T-helper 2 cell (primary cell): Measurements from ENCODE around the gene ADRA2A.

Experiments used
- DNase-seq, 5 experiments: peaks; one replicate each; pipeline versions ENCODE4 v3.0.0 to v3.0.0-alpha.2; 2012 to 2022

The ADRA2A gene

DNA sequence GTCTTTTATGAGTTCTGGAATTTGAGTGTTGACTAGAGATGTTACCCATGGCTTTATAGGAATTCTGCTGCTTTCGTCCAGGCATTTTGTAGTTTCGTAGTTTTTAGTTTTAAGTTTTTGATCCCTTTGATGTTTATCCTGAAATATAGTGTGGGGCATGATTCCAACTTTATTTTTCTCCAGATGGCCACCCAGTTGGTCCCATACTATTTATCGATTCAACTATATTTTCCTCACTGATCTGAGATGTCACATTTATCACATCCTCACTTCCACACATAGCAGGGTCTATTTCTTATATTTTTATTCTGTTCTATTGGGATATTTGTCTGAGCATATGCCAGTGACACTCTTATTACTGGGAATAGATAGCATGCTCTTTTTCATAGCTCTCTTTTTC is 33.9 kb downstream of the ADRA2A start:
- no peak for DNase-seq

- no peak for DNase-seq
Observed at GRCh38 chr10:111112333-111112732, 35.5 kb downstream of the ADRA2A start.

DNA sequence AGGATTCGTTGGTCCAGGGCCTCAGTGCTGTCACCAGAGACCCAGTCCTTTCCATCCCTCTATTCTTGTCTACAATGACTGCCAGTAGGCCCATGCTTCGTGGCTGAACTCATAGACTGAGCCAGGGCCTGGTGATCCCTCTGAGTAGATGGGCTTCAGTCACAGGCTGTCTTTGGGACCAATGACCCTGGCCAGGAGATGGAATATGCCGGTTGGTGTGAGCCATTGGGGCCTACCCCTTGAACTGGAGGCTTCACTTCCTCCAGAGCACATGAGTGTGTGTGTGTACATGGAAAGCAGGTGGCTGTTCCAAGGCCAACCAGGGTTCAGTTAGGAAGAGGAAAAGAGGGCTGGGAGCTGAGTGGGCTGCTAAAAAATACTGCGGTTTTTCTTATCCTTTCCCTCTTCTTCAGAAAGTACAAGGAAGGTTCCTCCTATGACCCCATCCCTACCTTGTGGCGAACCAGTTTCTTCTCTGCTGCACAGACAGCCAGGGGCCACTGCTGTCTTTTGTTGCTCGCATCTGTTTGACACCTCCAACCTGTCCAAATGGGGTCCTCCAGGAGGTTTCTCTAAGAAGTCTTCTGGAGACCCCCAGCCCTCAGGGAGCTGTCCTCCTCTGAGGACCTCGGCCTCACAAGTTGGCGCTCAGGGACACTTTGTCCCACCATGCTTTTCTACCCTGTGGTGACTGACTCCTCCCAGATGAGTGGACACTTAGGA is 36.6 kb downstream of the ADRA2A start:
- DNase-seq, result no peak

- DNase-seq, result no peak
Observed at GRCh38 chr10:111113961-111114757, 37.3 kb downstream of the ADRA2A start.

- no peak for DNase-seq
Observed at GRCh38 chr10:111114758-111115500, 38.1 kb downstream of the ADRA2A start.

- no peak for DNase-seq
Observed at GRCh38 chr10:111116211-111116610, 39.4 kb downstream of the ADRA2A start.

- no peak for DNase-seq
Observed at GRCh38 chr10:111116762-111117445, 40.1 kb downstream of the ADRA2A start.

DNA sequence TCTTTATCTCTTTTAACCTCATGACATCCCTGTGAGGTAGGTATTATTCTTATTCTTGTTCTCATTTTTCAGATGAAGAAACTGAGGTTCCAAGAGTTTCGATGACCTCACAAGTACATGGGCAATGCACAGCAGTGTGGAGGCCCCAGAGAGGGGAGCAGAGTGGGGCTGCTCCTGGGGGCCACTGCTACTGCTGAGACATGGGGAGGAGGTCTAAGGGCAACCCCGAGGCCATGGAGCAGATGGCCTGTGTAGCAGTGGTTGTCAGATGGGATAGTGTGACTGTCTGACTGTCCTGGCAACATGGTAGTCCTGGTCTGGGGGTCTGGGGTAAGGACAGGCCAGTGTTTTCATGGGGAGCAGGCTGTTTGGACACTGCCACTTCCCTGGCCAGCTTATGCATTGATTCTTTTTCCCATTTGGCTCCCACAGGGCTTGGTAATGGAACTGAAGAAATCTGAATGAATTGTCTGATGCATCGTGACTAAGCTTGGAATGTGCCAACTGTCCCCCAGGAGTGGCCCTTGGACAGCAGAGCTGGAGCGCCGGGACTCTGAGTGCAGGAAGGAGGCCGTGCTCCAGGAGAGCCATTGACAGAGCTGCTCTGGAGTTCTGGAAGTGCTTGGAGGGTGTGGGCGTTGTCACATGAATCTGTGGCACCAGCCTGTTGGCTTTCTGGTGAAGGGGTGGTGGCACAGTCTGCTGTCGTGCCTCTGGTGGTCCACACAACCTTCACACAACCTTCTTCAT is 40.9 kb downstream of the ADRA2A start:
- DNase-seq, result no peak

- DNase-seq, result no peak
Observed at GRCh38 chr10:111118758-111119157, 41.9 kb downstream of the ADRA2A start.

- DNase-seq, result no peak
Observed at GRCh38 chr10:111119637-111120036, 42.8 kb downstream of the ADRA2A start.

- DNase-seq, result no peak
Observed at GRCh38 chr10:111122127-111122526, 45.3 kb downstream of the ADRA2A start.

- DNase-seq, result no peak
Observed at GRCh38 chr10:111123883-111124282, 47.1 kb downstream of the ADRA2A start.

DNA sequence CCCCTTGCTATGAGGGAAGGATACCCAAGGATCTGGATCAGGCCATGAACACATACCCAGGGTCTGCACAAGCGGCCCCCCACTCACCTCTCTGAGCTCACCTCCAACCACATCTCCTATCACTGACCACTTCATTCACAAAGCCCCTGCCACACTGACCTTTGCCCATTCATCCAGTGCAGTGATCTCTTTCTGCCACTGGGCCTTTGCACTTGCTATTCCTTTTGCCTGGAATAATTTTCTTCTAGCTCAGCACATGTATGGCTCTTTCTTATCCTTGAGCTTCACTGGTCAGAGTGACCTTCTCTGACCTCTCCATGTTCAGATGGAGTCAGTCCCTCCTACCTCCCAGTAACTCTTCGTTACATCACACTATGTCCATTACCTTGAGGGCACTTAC is 48.3 kb downstream of the ADRA2A start:
- no peak for DNase-seq

- no peak for DNase-seq
Observed at GRCh38 chr10:111126077-111126476, 49.2 kb downstream of the ADRA2A start.

- no peak for DNase-seq
Observed at GRCh38 chr10:111127081-111127848, 50.4 kb downstream of the ADRA2A start.

DNA sequence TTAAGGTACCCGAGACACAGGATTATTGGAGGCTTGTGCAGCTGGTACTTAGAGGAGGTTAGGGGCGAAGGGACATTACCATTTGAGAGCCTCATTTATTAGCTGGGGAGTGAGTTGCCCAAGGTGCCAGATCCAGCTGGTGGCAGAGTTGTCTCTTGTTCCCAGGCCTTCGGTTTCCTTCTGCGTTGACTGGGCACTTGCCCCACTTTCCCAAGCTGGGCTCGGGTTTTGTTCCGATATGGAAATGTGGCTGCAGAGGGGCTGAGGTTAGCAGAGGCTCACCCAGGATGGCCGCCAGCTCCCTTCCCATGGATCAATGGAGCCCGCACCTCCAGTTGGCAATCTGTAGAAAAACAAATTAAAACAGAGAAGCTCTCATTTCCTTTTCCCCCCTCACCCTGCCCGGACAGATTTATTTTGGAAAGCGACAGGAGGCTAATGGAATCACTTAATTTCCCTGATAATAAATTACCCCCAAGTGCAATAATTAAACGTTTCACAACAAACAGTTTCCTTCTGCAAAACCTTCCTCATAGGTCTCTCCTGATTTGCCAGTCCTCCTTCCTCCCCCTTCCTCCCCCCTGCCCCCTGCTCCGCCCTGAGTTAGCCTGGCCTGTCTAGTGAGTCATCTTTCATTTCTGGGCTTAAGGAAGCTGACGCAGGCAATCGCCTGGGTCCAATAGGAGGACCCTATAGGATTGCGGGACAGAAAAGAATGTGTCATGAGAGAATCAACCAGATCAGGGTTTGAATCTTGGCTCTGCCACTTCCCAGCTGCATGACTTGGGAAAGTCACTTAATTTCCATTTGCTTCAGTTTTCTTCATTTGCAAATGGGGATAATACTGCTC is 51.7 kb downstream of the ADRA2A start:
- DNase-seq, result no peak

- DNase-seq, result no peak
Observed at GRCh38 chr10:111129363-111129762, 52.5 kb downstream of the ADRA2A start.

DNA sequence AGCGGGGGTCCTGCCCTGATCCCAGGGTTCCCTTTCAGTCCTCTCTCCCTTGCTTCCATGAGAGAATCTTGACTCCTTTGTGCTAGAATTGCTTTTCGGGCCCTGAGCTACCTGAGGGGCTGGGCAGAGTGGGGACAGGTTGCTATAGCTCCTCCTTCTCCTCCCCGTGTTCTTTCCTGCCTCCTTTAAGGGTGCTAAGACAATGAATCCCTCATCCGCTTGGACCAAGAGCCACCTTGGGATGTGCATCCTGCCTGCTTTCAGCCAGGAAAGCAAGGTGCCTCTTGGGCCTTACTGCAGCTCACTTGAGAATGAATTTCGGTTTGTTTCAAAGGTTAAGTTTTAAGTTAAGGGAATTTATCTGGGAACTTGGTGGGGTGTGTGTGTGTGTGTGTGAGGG is 53.6 kb downstream of the ADRA2A start:
- no peak for DNase-seq
